ENCODE measurements around the gene INPP5E. TPM values are rescaled to one million over a fixed set of nuclear protein-coding genes. Genes with fewer than 3 reads are reported as not detected.

INPP5E gene
- total and polyA plus RNA-seq, 10 donors, result 7.8 to 25.3 (median 17.3) TPM

- H3K4me3 ChIP-seq, result peak overlapping the region in 1 of 8 donors; percentile 100
- H3K27me3 ChIP-seq (replicated peaks in 1 of 7), result no peaks in the 10 kb centered on the region
- intact Hi-C loops (cut with DNase I; ENCODE audit: low total_unique reads), result no loop called here
- H3K4me1 ChIP-seq, result peaks cover 16 to 43% (median 25%) of the 10 kb centered on the region in 6 donors
- no peak overlapping the region for H3K27ac ChIP-seq
- 94 to 97% (median 95%) methylated on average over 12 of the region's 12 CpGs for WGBS, 5 donors
- H3K9me3 ChIP-seq, result no peaks in the 10 kb centered on the region
- no peak for DNase-seq
- H3K36me3 ChIP-seq, result peaks cover 0 to 62% (median 46%) of the 10 kb centered on the region in 6 donors
- TF ChIP-seq POLR2A (IDR thresholded peaks at IDR 0.05), result no peak
- no peak for TF ChIP-seq CTCF (IDR thresholded peaks at IDR 0.05 in 8 of 11, conservative IDR thresholded peaks at IDR 0.05 in 3 of 11)
- TF ChIP-seq POLR2AphosphoS5 (IDR thresholded peaks at IDR 0.05), result no peak
Observed at GRCh38 chr9:136398286-136398685, 41.4 kb downstream of the INPP5E start.

GRCh38 chr9:136397643-136398042 lies 42.0 kb downstream of the INPP5E start:
- Histone ChIP-seq H3K4me3 (no peak overlapping the region), H3K27ac (no peak overlapping the region), H3K36me3 (peaks cover 0 to 68% (median 52%) of the 10 kb centered on the region in 6 donors), H3K9me3 (no peaks in the 10 kb centered on the region), H3K4me1 (peaks cover 16 to 37% (median 25%) of the 10 kb centered on the region in 6 donors), H3K27me3 (replicated peaks in 1 of 7) (no peaks in the 10 kb centered on the region)
- 62 to 100% (median 84%) methylated on average over 2 to 6 of the region's 6 CpGs for WGBS, 5 donors
- intact Hi-C loops (cut with DNase I; ENCODE audit: low total_unique reads), result no loop called here
- DNase-seq, result no peak
- TF ChIP-seq CTCF (IDR thresholded peaks at IDR 0.05 in 8 of 11, conservative IDR thresholded peaks at IDR 0.05 in 3 of 11) (no peak), POLR2A (IDR thresholded peaks at IDR 0.05) (no peak), POLR2AphosphoS5 (IDR thresholded peaks at IDR 0.05) (no peak)

- Histone ChIP-seq H3K4me3 (no peak overlapping the region), H3K27ac (no peak overlapping the region), H3K9me3 (no peaks in the 10 kb centered on the region), H3K4me1 (peaks cover 16 to 35% (median 25%) of the 10 kb centered on the region in 6 donors), H3K36me3 (peaks cover 0 to 71% (median 61%) of the 10 kb centered on the region in 6 donors), H3K27me3 (replicated peaks in 1 of 7) (no peaks in the 10 kb centered on the region)
- intact Hi-C loops (cut with DNase I; ENCODE audit: low total_unique reads), result no loop called here
- TF ChIP-seq POLR2AphosphoS5 (IDR thresholded peaks at IDR 0.05), result no peak
- TF ChIP-seq CTCF (IDR thresholded peaks at IDR 0.05 in 8 of 11, conservative IDR thresholded peaks at IDR 0.05 in 3 of 11), result no peak
- TF ChIP-seq POLR2A (IDR thresholded peaks at IDR 0.05), result no peak
- WGBS, 5 donors, result 74 to 88% (median 81%) methylated on average over 4 of the region's 4 CpGs
- no peak for DNase-seq
Observed at GRCh38 chr9:136396219-136396515, 43.5 kb downstream of the INPP5E start.

GRCh38 chr9:136395345-136396218 lies 44.1 kb downstream of the INPP5E start:
- Histone ChIP-seq H3K27me3 (replicated peaks in 1 of 7) (no peaks in the 10 kb centered on the region), H3K27ac (no peak overlapping the region), H3K4me1 (peaks cover 13 to 29% (median 22%) of the 10 kb centered on the region in 6 donors), H3K9me3 (no peaks in the 10 kb centered on the region), H3K4me3 (no peak overlapping the region), H3K36me3 (peaks cover 0 to 77% (median 66%) of the 10 kb centered on the region in 6 donors)
- intact Hi-C loops (cut with DNase I; ENCODE audit: low total_unique reads), result no loop called here
- peak in 1 of 3 donors; percentile 22 for TF ChIP-seq POLR2AphosphoS5 (IDR thresholded peaks at IDR 0.05)
- TF ChIP-seq CTCF (IDR thresholded peaks at IDR 0.05 in 8 of 11, conservative IDR thresholded peaks at IDR 0.05 in 3 of 11), result no peak
- DNase-seq, result no peak
- WGBS, 5 donors, result 89 to 93% (median 90%) methylated on average over 21 to 26 of the region's 26 CpGs
